SKM-1 treated with dmso at 0.1 percent for 144 hours (cell line): ENCODE results near the gene ZNF236.
"Not testable (repeated sequence)": the region's sequence is repeated elsewhere in the genome, so short reads cannot be mapped to it uniquely, and the experiment has no call there.

Experiments used
- DNase-seq: peaks from one replicate; lab custom pipeline; 2025; ENCODE audit not compliant: unreplicated experiment; lab: John Stamatoyannopoulos, UW

Gene ZNF236

DNA sequence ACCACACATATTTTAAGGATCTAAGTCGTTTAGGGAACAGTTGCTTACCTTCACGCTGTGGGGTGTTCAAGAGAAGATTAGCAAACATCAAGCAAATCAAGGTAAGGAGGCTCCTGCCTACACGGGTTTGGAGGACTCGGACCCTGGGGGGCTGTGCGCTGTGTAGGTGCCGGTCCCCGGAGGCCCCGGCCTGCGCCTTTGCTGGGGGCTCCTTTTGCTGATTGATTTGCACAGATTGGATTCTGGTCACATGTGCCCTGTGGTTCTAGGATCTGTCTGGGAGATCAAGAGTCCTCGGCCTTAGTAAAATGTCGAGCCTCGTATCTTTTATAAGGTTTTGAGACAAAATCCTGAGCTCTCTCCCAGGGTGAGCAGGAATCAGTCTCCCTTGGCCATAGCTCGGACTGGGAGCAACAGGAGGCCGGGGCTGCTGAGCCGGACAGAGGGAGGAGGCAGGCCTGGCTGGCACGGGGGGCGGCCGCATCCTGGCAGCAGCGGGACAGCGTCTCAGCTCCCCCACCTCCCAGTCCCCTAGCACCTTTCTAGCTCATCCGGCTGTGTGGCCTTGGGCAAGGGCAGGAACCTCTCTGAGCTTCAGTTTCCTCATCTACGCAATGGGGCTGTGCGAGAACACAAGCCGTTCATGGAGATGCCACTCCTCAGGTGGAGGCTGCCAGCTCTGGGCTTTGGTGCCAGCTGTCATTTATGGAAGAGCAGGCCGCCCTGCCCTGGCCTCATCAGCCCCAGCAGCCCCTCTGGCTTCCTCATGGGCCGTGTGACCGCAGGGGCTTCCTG, 163.0 kb downstream of the ZNF236 start:
- no peak for DNase-seq

DNA sequence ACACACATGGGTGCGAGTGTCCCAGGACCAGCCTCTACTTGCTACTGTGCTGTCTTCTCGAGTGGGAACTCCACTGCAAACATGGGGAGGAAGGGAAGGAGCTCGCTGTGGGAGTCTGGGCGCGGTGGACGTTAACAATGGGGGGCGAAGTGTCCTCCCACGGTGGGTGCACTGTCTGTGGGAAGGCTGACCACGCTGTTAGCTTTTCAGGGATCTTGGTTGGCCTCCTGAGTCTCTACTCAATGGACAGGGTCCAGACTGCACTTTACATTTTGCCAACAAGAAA, 163.5 kb downstream of the ZNF236 start:
- no peak for DNase-seq

DNA sequence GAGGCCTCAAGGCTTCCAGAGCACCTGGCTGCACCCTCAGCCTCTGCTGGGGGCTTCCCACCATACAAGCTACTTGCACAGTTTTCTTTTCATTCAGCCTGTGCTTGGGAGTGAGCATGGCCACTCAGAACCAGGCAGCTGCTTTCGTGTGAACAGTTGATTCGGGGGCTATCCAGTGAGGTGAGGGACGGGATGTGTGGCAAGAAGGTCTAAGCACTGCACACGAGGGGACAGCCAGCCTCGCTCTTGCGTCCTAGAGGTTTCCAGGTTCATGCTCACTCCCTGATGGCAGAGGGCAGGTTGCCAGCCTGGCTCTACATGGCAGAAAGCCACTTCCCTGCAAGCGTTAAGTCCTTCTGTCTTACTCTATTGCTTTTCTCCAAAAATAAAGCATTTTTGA, 164.0 kb downstream of the ZNF236 start:
- no peak for DNase-seq

DNA sequence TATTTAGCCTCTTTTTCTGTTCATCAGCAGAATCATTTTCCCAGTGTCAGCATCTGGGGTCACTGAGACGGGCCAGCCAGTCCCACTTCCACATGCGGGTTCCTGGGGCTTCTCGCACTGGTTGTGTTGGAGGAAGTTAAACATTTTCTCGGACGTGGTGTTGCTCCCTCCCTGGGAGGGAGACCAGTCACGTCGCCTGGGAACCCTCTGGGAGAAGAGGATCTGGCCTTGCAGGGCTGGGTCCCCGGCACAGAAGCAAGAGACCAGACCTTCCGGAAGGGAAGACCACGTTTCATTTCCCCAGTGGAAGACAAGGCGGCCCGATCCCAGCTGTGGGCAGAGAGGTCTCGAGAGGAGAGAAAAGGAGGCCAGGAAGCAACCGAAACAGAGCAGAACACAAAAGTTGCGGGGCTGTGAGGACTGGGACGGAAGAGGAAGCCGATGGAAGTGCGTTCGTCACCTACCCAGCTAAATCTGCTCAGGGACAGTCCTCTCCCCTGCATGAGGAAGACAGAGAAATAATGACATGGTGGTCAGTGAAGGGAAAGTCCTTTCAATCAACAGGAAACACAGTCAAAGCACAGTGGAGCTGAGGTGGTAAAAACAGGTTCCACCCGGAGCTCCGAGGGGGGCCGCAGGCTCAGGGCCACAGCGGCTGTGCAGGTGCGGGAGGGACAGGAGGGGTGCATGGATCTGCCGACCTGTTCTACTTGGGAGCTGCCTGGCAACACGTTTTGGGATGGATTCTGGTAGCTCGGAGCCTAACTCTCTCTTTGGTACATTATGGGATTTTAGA, 165.9 kb downstream of the ZNF236 start:
- no peak for DNase-seq

DNA sequence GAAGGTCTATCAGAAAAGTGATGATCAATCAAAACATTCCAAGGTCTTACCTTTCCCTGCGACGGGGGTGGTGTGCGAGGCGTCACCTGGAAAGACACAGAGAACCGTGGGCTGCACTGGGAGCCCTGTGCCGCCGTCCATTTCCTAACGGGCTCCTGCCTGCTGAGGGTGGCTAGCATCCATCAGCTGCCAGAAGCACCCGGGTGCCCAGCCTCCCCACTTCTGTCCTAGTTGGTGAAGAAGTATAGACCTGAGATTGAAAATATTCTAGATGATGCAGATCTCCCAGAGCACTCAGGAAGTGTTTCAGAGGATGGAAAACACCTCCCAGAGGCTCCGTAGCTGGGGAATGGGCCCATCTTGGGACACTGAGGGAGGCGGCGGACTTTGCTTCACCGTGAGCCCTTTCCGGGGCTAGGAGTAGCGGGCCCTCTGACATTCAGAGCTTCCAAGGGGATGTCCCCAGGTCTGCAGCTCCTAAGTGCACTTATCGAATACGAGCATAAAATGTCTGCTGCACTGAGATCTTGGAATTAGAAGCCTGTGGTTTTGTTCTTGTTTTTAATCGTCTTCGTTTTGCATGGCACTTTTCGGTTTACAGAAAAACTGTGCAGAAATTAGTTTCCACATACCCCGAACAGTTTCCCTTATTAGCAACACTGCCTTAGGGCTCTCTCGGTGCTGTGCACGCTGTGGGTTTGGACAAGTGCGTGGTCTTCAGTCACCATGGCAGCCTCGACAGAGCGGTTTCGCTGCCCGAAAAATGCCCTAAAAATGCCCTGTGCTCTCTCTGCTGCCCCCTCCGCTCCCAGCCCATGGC, 166.7 kb downstream of the ZNF236 start:
- no peak for DNase-seq

DNA sequence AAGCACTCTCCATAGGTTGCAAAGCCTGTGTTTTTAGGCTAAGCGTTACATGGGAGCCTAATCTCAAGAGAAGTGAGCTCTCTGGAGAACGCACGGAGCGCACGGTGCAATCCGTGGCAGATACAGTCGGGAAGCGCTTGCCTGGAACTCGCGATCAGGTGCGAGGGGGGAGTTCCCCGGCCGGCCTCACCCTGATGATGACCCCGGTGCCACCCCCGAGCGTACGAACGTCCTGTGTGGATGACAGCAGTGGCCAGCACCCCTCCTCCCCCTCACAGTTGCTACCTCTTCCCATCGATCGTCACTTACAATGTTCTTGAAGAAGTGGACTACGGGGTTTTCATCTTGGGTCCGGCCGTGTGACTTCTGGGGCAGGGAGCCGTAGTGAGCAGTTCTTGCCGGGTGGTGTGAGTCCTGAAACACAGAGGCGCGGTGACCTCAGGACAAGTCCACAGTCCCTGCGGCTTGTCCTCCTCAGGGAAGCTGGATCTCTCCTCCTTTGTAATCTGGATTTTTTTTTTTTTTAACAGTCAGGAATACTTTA, 167.4 kb downstream of the ZNF236 start:
- DNase-seq: no peak

DNA sequence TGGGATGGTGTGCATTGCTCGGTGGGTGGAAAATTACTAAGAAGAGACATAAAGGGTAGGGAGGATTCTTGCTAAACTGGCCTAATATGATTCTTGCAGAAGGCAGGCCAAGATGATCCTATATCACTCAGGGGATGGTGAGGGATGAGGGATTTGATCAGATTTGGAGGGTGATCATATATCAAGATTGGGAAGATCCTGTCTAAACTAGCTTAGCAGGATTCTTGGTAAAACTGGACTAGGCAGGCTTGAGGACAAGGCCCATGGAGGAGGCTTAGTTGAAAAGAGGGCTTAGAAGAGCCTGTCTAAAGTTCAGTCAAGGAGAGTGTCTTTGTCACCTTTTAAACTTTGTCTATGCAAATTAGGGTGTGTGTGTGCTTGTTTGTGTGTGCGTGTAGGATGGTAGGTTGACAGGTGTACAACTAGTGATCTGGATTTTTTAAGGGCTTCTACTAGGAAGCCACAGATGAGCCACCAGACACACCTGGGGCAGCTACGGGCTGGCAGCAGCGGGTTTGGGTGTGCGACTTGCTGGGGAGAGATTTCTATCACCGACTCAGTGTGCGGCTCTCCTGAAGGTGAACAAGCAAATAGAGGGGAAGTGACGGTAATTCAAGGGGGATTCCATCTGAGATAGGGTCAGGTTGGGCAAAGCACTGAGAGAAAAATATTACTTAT, 168.1 kb downstream of the ZNF236 start:
- not testable (repeated sequence) for DNase-seq

DNA sequence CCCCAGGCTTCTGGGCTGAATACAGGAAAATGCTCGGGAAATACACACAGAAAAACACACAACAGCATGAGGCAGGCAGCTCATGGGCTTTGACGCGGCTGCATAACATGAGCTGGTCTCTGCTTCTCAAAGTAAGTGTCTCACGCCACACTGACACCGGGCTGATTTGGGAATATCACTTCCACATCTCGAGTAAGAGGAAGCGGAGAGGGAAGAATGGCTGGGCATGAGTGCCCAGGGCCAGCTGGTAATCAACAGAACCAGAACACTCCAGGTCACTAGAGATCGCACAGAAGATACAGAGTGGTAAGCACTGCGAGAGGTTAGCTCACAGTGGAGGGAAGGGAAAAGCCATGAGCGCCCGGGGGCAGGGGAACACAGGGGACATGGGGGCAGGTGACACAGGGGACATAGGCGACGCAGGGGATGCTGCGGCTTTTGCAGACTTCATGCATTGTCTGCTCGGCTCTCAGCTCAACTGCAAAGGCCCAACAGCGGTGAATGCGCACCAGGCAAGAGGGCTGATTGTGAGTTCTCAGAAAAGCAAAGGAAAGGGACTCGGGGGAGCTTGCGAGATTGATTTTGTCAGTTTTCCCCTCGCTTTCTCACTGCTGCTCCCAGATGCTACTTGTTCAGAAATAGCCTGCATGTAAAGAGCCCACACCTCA, 168.8 kb downstream of the ZNF236 start:
- no peak for DNase-seq

DNA sequence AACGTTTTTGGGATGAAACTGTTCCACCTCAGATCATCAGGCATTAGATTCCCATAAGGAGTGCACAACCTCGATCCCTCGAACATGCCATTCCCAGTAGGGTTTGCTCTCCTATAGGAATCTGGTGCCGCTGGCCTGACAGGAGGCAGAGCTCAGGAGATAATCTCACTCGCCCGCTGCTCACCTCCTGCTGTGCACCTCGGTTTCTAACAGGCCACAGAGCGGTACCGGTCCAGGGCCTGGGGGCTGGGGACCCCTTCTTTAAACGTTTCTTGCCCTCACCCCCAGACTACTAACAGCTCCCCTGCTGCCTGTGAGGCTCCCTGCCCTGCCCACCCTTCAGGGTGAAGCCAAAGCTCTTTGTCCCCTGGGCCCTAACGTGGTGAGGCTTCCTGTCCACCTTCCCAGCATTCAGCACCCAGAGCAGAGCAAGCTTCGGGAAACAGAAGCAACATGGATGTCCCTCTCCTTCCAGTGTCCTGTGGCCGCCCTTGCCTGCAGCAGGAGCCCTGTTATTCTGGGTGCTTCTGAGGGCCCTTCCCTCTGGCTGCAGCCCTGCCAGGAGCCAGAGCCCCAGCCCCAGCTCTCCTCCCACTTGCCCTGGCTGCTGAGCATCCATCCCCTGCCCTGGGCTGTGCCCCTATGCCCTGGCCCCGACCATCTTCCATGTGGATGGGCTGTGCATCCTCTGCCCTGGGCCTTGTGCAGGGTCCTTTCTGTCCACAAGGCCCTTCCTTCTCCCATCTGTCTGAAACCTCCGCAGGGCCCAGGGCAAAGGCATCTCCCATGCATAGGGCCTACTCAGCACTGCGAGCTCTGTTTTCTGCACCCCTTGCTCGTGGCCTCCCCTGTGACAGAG, 170.1 kb downstream of the ZNF236 start:
- DNase-seq: no peak

DNA sequence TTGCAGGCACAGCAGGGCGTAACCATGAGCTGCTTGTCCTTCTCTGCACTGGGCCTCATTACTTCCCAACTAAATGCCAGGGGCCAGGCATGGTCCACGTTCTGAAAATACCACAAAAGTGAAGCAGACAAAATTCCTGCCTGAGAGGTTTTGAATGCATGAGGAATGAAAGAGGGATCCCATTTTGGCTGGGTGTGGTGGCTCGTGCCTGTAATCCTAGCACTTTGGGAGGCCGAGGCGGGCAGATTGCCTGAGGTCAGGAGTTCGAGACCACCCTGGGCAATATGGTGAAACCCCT, 170.7 kb downstream of the ZNF236 start:
- DNase-seq: no peak

DNA sequence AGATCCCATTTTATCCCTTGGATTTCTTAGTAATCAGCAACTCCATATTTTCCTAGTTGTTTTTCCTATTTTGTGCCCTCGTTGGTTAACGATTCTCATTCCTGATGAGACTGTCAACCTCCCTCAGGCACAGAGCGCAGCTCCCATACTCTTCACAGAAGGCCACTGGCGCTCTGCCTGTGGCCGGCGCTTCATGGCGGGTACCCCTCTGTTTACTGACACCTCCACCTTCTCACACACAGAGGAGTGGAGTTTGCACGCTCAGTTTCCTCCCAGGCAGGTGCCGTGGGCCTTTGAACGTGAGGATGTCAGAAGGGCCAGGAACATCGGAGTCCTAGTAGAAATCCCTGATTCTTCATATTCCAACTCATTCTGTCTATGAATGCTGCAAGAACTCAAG, 171.2 kb downstream of the ZNF236 start:
- DNase-seq: no peak

DNA sequence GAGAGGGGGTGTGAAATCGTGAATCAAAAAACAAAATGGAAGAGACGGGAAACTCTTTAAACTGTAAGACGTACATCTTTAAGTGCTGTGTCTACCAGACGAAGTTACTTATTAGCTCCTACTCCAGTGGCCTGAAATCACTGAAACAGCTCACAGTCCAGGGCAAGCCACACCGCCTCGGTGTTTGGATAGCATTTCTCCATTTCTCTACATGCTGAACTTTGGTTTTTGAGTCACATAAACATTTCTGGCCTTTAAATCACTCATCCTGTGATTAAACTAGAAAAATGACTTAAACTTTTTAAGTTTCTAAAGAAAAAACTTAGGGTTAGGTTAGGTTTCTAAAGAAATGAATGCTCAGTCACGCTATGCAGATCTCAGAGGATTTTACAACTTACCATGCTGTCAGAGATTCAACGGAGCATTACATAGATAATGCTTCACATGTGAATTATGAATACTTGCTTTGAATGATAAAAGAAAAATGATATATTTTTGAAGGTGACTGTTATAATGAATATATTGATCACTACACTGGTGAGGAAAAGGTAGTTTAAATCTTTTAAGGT, 171.8 kb downstream of the ZNF236 start:
- no peak for DNase-seq

DNA sequence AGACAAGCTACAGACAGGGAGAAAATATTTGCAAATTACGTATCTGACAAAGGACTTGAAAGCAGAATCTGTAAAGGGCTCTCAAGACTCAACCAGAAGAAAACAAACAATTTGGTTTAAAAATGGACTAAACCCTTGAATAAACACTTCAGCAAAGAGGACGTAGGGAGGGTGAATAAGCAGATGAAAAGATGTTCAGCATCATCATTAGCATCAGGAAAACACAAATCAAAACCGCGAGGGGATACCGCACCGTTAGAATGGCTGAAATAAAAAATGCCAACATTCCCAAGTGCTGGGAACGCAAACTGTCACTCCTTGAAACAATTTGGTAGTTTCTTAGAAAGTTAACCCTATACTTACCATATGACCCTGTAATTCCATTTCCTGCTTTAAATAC, 173.5 kb downstream of the ZNF236 start:
- no peak for DNase-seq

DNA sequence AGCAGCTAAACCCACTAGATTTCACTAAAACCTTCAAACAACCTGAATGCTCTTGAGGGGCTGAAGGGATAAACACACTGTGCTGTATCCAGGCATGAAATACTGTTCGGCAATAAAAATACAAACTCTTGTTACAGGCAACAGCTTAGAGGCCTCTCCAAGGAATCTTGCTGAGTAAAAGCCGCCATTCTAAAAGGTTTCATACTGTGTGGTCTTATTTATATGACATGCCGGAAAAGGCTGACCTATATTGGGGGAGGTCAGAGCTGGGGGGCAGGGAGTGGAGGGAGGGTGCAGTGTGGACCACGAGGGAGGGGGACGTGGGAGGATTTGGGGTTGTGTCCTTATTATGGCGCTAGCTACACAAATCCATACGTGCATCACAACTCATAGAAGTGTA, 174.1 kb downstream of the ZNF236 start:
- no peak for DNase-seq

DNA sequence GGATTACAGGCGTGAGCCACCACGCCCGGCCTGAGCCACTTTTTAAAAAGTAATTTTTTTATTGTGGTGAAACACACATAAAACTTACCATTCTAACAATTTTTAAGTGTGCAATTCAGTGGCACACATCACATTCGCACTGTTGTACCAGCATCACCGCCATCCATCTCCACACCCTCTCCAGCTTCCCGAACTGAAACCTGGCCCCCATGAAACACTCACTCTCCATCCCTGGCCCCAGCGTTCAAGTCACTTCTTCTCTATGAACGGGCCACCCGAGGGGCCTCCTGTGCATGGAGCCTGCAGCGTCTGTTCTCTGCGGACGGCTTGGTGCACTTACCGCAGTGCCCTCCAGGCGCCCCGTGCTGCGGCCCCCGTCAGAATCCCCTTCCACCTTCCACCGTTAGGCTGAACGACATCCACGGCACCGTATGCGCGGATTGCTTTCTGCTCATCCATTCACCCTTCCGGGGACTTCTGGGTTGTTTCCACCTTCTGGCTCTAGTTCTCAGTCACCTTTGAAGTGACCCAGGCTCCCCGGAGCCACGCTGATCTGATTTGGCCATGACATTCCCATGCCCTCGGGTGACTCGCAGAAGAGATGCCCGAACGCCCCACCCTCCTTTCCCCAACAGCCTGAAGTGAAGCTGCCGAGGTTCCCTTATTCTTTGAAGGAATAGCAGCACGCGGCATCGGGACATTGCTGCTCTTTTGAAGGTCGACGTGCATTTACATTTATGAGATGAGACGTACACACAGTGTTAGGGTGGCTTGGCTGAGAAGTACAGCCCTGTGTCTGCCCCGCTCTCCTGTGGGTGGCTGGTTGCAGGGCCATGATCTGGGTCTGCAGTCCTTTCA, 175.8 kb downstream of the ZNF236 start:
- no peak for DNase-seq

DNA sequence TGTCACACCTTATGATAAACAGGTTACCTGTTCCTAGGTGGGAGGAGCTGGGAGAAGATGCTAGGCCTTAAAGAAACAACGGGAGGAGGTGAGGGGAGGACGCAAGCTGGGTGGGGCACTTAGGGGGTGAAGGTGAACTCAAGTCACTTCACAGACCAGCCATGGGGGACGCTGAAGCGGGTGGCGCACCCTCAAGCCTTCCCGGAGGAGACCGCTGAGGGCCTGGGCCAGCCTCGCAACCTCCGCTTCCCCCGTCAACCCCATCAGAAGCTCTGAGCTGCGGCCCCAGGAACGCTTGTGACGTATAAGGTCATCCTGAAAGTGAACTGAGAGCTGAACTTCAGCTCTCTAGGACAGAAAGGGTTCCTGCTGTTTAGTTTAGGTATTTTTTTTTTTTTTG, 176.7 kb downstream of the ZNF236 start:
- no peak for DNase-seq

DNA sequence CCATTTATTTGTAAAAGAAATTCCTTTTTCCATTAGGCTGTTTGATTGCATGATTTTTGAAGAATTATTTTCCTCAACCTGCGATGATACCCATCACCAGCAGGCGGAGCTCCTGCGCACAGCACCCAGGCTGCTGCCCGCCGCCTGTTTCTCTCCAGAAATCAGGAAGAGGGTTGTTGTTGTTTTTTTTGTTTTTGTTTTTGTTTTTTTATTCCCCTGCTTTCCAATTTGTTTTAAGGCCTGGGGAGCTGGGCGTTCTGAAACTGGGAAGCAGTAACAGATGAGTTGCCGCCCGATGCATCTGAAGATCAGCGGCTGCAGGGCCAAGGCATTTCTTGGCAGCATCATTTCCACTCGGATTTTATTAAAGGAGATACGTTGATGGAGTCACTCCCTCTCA, 178.2 kb downstream of the ZNF236 start:
- DNase-seq: peak; percentile 6

DNA sequence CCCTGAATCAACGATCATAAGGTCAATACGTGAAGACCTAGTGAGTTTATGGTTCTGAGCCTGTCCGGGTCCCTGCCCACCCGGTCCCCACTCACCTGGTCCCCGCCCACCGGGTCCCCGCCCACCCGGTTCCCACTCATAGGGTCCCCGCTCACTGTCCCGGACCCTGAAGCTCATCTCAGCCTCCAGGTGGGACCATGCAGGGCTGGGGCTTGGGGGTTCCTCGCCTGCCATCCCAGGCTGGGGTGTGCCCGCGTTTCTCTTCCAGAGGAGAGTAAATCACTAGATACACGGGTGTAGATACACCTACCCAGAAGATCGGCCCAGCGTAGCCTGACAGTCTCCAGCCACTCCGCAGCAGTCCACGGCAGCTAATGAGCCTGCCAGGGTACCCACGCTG, 178.7 kb downstream of the ZNF236 start:
- no peak for DNase-seq

DNA sequence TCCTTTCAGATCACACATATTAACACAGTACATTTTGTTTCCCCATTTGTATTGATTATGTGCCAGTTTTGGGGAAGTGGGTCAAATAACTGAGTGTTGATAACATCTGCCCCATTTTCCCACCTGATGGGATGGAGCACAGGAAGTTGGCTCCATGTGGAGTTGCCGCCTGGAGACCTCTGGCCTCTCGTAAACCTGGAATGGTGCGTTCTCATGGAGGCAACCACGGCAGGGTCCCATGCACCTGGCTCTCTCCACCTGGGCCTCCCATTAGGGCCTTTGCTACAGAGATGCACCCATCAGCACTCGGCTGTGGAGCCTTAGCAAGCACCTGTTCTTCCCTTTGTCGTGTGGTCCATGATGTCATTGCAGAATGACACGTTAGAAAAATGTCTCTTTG, 179.6 kb downstream of the ZNF236 start:
- DNase-seq: no peak
